SK-N-SH (cell line): Measurements from ENCODE around the gene TFB2M.
"Not testable (repeated sequence)": the region's sequence is repeated elsewhere in the genome, so short reads cannot be mapped to it uniquely, and the experiment has no call there.

Source experiments
- EP300 ChIP-seq, 2 experiments: IDR thresholded peaks; 2 replicates each; pipeline versions ENCODE4 v1.4.0 to v1.6.1; 2012; ENCODE audit warnings: borderline replicate concordance in 1 of 2, low read depth in 1 of 2, low read length in 1 of 2
- EZH2phosphoT487 ChIP-seq: fragments of 200-600 bp; sonication (generic); IDR thresholded peaks from 2 replicates; pipeline ENCODE4 v1.6.1; 2017; ENCODE audit warnings: low read depth, mixed run types, mild to moderate bottlenecking, antibody characterized with exemption, moderate library complexity, borderline replicate concordance
- GABPA ChIP-seq: IDR thresholded peaks from 2 replicates; pipeline ENCODE4 v1.4.0; 2012; ENCODE audit warnings: low read depth, mild to moderate bottlenecking
- NFIC ChIP-seq: IDR thresholded peaks from 2 replicates; pipeline ENCODE4 v1.4.0; 2012; ENCODE audit warnings: borderline replicate concordance
- TF ChIP-seq, protein P1 (sequence below): fragments of 200-600 bp; sonication (generic); IDR thresholded peaks from 2 replicates; pipeline ENCODE4 v1.6.1; 2017; ENCODE audit warnings: antibody characterized with exemption, mild to moderate bottlenecking, moderate library complexity

DNA sequence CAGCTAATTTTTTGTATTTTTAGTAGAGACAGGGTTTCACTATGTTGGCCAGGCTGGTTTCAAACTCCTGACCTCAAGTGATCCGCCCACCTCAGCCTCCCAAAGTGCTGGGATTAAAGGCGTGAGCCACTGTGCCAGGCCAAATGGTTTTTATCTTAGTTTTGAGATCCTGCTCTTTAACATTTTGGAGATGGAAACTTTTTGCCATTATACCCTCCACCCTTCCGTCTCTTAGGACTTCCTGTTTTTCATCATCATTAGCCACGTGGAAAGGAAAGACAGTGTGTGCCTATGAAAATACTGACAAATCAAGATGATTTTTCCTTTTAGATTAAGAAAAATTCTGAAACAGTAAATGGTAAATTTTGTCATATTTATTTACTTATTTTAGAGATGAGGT is 5.2 kb upstream of the TFB2M start:
- not testable (repeated sequence) for TF ChIP-seq EZH2phosphoT487; NFIC; EP300 (IDR thresholded peaks at IDR 0.05; ENCODE audit: borderline replicate concordance in 1 of 2, low read depth in 1 of 2, low read length in 1 of 2); GABPA
- TF ChIP-seq, protein P1, sequence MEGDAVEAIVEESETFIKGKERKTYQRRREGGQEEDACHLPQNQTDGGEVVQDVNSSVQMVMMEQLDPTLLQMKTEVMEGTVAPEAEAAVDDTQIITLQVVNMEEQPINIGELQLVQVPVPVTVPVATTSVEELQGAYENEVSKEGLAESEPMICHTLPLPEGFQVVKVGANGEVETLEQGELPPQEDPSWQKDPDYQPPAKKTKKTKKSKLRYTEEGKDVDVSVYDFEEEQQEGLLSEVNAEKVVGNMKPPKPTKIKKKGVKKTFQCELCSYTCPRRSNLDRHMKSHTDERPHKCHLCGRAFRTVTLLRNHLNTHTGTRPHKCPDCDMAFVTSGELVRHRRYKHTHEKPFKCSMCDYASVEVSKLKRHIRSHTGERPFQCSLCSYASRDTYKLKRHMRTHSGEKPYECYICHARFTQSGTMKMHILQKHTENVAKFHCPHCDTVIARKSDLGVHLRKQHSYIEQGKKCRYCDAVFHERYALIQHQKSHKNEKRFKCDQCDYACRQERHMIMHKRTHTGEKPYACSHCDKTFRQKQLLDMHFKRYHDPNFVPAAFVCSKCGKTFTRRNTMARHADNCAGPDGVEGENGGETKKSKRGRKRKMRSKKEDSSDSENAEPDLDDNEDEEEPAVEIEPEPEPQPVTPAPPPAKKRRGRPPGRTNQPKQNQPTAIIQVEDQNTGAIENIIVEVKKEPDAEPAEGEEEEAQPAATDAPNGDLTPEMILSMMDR: not testable (repeated sequence)
